DOHH2 (cell line): ENCODE measurements around the gene KCTD20.
A peak's percentile ranks its signal among the peaks of the same experiment; 100 is the strongest.
"Not testable (repeated sequence)": the region's sequence is repeated elsewhere in the genome, so short reads cannot be mapped to it uniquely, and the experiment has no call there.

Source experiments
- H3F3A ChIP-seq: fragments of 200-600 bp; sonication (generic), shearing (Covaris generic); 2 replicates; pipeline ENCODE4 v1.6.0; 2016; ENCODE audit warnings: antibody characterized with exemption, mild to moderate bottlenecking; ENCODE audit not compliant: control insufficient read depth, insufficient read depth
- H3K27ac ChIP-seq: fragments of 200-600 bp; sonication (generic); 2 replicates; pipeline ENCODE4 v1.5.1; 2014; ENCODE audit warnings: low read depth, mild to moderate bottlenecking, low read length, moderate library complexity
- H3K27me3 ChIP-seq: fragments of 200-600 bp; sonication (generic); 2 replicates; pipeline ENCODE4 v1.6.1; 2014; ENCODE audit warnings: mild to moderate bottlenecking, low read length, mixed read lengths; ENCODE audit not compliant: control insufficient read depth
- H3K36me3 ChIP-seq: fragments of 200-600 bp; sonication (generic); 2 replicates; pipeline ENCODE4 v1.6.1; 2014; ENCODE audit warnings: mild to moderate bottlenecking, low read length, moderate library complexity, mixed read lengths; ENCODE audit not compliant: control insufficient read depth
- H3K4me1 ChIP-seq: fragments of 200-600 bp; sonication (generic); 2 replicates; pipeline ENCODE4 v1.6.1; 2014; ENCODE audit warnings: mild to moderate bottlenecking, low read length, mixed read lengths; ENCODE audit not compliant: control insufficient read depth
- H3K4me2 ChIP-seq: fragments of 200-600 bp; sonication (generic); 2 replicates; pipeline ENCODE4 v1.6.0; 2014; ENCODE audit warnings: mild to moderate bottlenecking, low read length, moderate library complexity
- H3K4me3 ChIP-seq: fragments of 200-600 bp; sonication (generic); 2 replicates; pipeline ENCODE4 v1.5.1; 2014; ENCODE audit warnings: mild to moderate bottlenecking, low read length, mixed read lengths
- H3K79me2 ChIP-seq: fragments of 200-600 bp; sonication (generic); 2 replicates; pipeline ENCODE4 v1.6.1; 2014; ENCODE audit warnings: mild to moderate bottlenecking, low read length, mixed read lengths; ENCODE audit not compliant: control insufficient read depth
- H3K9me2 ChIP-seq: fragments of 200-600 bp; sonication (generic); replicated peaks from 2 replicates; pipeline ENCODE4 v1.6.1; 2014; ENCODE audit warnings: mild to moderate bottlenecking, low read length, mixed read lengths; ENCODE audit not compliant: control insufficient read depth
- H3K9me3 ChIP-seq: fragments of 200-600 bp; sonication (generic); 2 replicates; pipeline ENCODE4 v1.6.1; 2014; ENCODE audit warnings: antibody characterized with exemption, low read length, mixed read lengths; ENCODE audit not compliant: control insufficient read depth, insufficient read depth
- H4K20me1 ChIP-seq: fragments of 200-600 bp; sonication (generic); 2 replicates; pipeline ENCODE4 v1.6.0; 2014; ENCODE audit warnings: low read depth, mild to moderate bottlenecking, antibody characterized with exemption, low read length, moderate library complexity; ENCODE audit not compliant: control insufficient read depth, insufficient read depth
- EZH2phosphoT487 ChIP-seq: fragments of 200-600 bp; sonication (generic); IDR thresholded peaks from 2 replicates; pipeline ENCODE4 v1.6.1; 2017; ENCODE audit warnings: borderline replicate concordance, mild to moderate bottlenecking, antibody characterized with exemption, low read length, moderate library complexity, mixed read lengths
- TF ChIP-seq, protein P1 (sequence below): fragments of 200-600 bp; sonication (generic); IDR thresholded peaks from one replicate; pipeline ENCODE4 v1.5.1; 2014; ENCODE audit warnings: antibody characterized with exemption, mild to moderate bottlenecking, low read depth, low read length; ENCODE audit not compliant: poor library complexity, severe bottlenecking

KCTD20 gene

DNA sequence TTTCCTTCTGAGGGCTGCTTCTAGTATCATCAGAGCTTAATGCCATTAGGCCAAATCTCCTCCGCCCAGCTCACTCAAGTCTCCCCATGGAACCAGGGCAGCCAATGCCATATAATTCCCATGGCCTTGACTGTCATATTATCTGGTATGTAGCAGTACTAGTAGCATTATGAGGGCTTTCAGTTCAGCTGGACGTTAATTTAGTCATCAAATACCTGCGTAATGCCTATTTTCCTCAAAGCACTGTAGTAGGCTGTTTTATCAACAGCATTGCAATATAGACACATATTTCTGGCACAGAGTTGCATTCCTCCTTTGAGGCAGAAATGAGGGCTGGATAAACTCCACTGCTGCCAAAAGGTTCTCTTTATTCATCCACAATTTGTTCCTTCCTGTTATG, 1.7 kb downstream of the KCTD20 start:
- Histone ChIP-seq H4K20me1 (no peaks in the 10 kb centered on the region), H3K79me2 (peaks cover 73% of the 10 kb centered on the region), H3K4me1 (peaks cover 29% of the 10 kb centered on the region), H3K27me3 (no peaks in the 10 kb centered on the region), H3K36me3 (peaks cover 43% of the 10 kb centered on the region), H3K9me3 (peaks cover 3% of the 10 kb centered on the region; the same call in 1 of the 2 replicates), H3K4me3 (peak overlapping the region; percentile 85), H3K9me2 (no peaks in the 10 kb centered on the region), H3F3A (peaks cover 17% of the 10 kb centered on the region), H3K4me2 (peak overlapping the region; percentile 83), H3K27ac (peak overlapping the region; percentile 82)
- no peak for TF ChIP-seq EZH2phosphoT487
- TF ChIP-seq, protein P1, sequence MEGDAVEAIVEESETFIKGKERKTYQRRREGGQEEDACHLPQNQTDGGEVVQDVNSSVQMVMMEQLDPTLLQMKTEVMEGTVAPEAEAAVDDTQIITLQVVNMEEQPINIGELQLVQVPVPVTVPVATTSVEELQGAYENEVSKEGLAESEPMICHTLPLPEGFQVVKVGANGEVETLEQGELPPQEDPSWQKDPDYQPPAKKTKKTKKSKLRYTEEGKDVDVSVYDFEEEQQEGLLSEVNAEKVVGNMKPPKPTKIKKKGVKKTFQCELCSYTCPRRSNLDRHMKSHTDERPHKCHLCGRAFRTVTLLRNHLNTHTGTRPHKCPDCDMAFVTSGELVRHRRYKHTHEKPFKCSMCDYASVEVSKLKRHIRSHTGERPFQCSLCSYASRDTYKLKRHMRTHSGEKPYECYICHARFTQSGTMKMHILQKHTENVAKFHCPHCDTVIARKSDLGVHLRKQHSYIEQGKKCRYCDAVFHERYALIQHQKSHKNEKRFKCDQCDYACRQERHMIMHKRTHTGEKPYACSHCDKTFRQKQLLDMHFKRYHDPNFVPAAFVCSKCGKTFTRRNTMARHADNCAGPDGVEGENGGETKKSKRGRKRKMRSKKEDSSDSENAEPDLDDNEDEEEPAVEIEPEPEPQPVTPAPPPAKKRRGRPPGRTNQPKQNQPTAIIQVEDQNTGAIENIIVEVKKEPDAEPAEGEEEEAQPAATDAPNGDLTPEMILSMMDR: no peak

DNA sequence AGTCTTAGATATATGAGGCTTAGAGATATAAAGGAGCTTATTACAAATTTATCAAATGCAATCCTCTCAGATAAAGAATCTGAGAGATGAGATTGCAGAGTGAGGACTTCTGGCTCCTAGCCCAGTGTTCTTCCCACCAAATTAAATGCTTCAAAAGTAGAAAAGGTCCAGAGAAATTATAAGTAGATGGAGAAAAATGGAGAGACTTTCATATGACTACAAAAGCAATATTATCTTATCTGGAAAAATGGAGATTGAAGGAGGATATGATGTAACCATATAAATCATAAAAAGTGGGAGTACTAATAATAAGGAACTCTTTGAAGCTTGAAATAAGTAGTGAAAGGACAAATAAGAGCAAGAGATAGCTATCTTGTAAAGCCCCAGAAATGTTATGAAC, 2.8 kb downstream of the KCTD20 start:
- Histone ChIP-seq H3K27ac (no peak overlapping the region), H3K4me1 (peaks cover 29% of the 10 kb centered on the region), H3K36me3 (peaks cover 45% of the 10 kb centered on the region), H3K9me3 (peaks cover 3% of the 10 kb centered on the region; the same call in 1 of the 2 replicates), H3K4me3 (no peak overlapping the region), H3K79me2 (peaks cover 85% of the 10 kb centered on the region), H4K20me1 (no peaks in the 10 kb centered on the region), H3F3A (peaks cover 17% of the 10 kb centered on the region), H3K9me2 (no peaks in the 10 kb centered on the region), H3K27me3 (no peaks in the 10 kb centered on the region), H3K4me2 (peak overlapping the region; percentile 27; the same call in 1 of the 2 replicates)
- no peak for TF ChIP-seq EZH2phosphoT487
- TF ChIP-seq, protein P1: no peak

DNA sequence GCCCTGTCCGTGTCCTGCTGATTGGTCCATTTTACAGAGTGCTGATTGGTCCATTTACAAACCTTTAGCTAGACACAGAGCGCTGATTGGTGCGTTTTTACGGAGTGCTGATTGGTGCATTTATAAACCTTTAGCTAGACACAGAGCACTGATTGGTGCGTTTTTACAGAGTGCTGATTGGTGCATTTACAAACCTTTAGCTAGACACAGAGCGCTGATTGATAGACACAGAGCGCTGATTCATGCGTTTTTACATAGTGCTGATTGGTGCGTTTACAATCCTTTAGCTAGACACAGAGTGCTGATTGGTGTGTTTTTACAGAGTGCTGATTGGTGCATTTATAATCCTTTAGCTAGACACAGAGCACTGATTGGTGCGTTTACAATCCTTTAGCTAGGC, 6.4 kb downstream of the KCTD20 start:
- not testable (repeated sequence) for H3K4me3 ChIP-seq, H4K20me1 ChIP-seq, H3F3A ChIP-seq, H3K27me3 ChIP-seq, H3K4me2 ChIP-seq, H3K27ac ChIP-seq, H3K9me3 ChIP-seq, H3K9me2 ChIP-seq
- Histone ChIP-seq H3K79me2 (peaks cover 100% of the 10 kb centered on the region), H3K4me1 (peaks cover 13% of the 10 kb centered on the region), H3K36me3 (peaks cover 61% of the 10 kb centered on the region)

DNA sequence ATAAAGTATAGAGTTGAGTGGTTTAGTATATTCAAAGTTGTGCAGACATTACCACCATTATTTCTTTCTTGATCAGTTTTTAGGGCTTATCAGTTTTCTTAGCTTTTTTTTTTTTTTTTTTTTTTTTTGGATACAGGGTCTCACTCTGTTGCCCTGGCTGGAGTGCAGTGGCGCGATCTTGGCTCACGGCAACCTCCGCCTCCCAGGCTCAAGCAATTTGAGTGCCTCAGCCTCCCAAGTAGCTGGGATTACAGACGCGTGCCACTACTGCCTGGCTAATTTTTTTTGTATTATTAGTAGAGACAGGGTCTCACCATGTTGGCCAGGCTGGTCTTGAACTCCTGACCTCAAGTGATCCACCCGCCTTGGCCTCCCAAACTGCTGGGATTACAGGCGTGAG, 10.1 kb downstream of the KCTD20 start:
- not testable (repeated sequence) for H3K9me2 ChIP-seq, H3K4me3 ChIP-seq, H3F3A ChIP-seq, H3K27ac ChIP-seq, H3K9me3 ChIP-seq, H3K4me2 ChIP-seq, H4K20me1 ChIP-seq, H3K4me1 ChIP-seq, H3K27me3 ChIP-seq
- H3K36me3 ChIP-seq: peaks cover 52% of the 10 kb centered on the region
- H3K79me2 ChIP-seq: peaks cover 100% of the 10 kb centered on the region
